Peyer's patch (tissue), 4 donors: ENCODE results near the gene ELL.

Source experiments
- POLR2A ChIP-seq, 2 donors: fragments of 450-650 bp; IDR thresholded peaks; one replicate each; pipeline ENCODE4 v1.5.1; 2017; ENCODE audit warnings: antibody characterized with exemption in 2 of 2, mild to moderate bottlenecking in 2 of 2, moderate library complexity in 2 of 2
- TF ChIP-seq, protein P1 (sequence below), 6 experiments: fragments of 450-650 bp in 4 of 6; fragments of 200-600 bp in 2 of 6; sonication (generic) in 1 of 6; IDR thresholded peaks; one replicate each; pipeline ENCODE4 v1.5.1; 2017 to 2019; ENCODE audit warnings: antibody characterized with exemption in 6 of 6, mild to moderate bottlenecking in 3 of 6, moderate library complexity in 1 of 6

DNA sequence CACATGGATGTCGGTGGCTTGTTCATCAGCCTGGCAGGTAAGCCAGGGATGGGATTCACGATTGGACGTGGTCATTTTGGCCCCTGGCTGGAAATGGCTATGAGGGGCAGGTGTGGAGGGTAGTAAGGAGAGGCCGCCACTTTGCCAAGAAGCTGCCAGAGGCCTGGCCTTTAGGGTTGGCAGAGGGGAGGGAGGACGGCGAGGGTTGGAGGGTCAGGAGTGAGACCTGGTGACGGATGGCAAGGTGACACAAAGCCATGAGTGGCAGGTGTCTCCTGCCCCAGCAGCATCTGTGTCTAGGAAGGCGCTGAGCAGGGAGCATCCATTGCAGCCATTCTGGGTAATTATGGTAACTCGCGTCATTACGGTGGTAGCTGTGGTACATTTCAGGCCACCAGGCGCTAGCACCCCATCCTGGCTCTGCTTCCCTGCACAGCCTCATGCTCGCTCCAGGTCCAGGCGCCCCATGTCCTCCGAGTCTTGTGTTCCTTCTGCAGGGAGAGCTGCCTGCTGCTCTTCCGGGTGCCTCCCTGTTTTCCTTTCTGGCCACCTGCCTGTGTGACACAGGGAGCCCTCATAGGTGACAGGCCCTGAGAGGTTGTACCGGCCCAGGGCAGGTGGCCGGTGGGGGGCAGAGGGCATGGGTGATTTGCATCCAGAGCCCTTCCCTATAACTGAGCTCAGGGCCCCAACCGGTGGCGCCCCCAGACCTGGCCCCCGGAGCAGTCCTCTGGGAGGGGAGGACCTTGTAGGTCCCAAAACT is 98.4 kb downstream of the ELL start:
- TF ChIP-seq, protein P1, sequence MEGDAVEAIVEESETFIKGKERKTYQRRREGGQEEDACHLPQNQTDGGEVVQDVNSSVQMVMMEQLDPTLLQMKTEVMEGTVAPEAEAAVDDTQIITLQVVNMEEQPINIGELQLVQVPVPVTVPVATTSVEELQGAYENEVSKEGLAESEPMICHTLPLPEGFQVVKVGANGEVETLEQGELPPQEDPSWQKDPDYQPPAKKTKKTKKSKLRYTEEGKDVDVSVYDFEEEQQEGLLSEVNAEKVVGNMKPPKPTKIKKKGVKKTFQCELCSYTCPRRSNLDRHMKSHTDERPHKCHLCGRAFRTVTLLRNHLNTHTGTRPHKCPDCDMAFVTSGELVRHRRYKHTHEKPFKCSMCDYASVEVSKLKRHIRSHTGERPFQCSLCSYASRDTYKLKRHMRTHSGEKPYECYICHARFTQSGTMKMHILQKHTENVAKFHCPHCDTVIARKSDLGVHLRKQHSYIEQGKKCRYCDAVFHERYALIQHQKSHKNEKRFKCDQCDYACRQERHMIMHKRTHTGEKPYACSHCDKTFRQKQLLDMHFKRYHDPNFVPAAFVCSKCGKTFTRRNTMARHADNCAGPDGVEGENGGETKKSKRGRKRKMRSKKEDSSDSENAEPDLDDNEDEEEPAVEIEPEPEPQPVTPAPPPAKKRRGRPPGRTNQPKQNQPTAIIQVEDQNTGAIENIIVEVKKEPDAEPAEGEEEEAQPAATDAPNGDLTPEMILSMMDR (IDR thresholded peaks at IDR 0.05) = no peak
- TF ChIP-seq POLR2A (IDR thresholded peaks at IDR 0.05) = no peak
